Smooth muscle cell (in vitro differentiated cells): ENCODE data around the gene NIPBL. TPM values are rescaled to one million over a fixed set of nuclear protein-coding genes. Genes with fewer than 3 reads are reported as not detected.

ENCODE experiments used
- DNase-seq: peaks from one replicate; lab custom pipeline; 2025; ENCODE audit not compliant: unreplicated experiment; lab: John Stamatoyannopoulos, UW
- H2AFZ ChIP-seq: fragments of 200-600 bp; sonication (generic); 2 replicates; pipeline ENCODE4 v1.6.0; 2016; ENCODE audit warnings: antibody characterized with exemption, low read depth, mild to moderate bottlenecking
- H3F3A ChIP-seq: fragments of 200-600 bp; sonication (generic); 2 replicates; pipeline ENCODE4 v1.6.0; 2017; ENCODE audit warnings: antibody characterized with exemption, low read depth
- H3K27ac ChIP-seq: fragments of 200-600 bp; sonication (generic); 2 replicates; pipeline ENCODE4 v1.5.1; 2016; ENCODE audit warnings: low read depth, mild to moderate bottlenecking
- H3K27me3 ChIP-seq: fragments of 200-600 bp; sonication (generic); 2 replicates; pipeline ENCODE4 v1.6.1; 2016; ENCODE audit warnings: low read depth, mild to moderate bottlenecking
- H3K36me3 ChIP-seq: fragments of 200-600 bp; sonication (generic); 2 replicates; pipeline ENCODE4 v1.5.1; 2016; ENCODE audit warnings: low read depth
- H3K4me1 ChIP-seq: fragments of 200-600 bp; sonication (generic); 2 replicates; pipeline ENCODE4 v1.5.1; 2016; ENCODE audit warnings: low read depth
- H3K4me2 ChIP-seq: fragments of 200-600 bp; sonication (generic); 2 replicates; pipeline ENCODE4 v1.6.0; 2016; ENCODE audit warnings: mild to moderate bottlenecking
- H3K4me3 ChIP-seq: fragments of 200-600 bp; sonication (generic); 2 replicates; pipeline ENCODE4 v1.5.1; 2016; ENCODE audit warnings: mild to moderate bottlenecking
- H3K79me2 ChIP-seq: fragments of 200-600 bp; sonication (generic); 2 replicates; pipeline ENCODE4 v1.6.0; 2016; ENCODE audit warnings: low read depth, mild to moderate bottlenecking
- H3K9ac ChIP-seq: fragments of 200-600 bp; sonication (generic); 2 replicates; pipeline ENCODE4 v1.6.0; 2016; ENCODE audit warnings: low read depth
- H3K9me3 ChIP-seq: fragments of 200-600 bp; sonication (generic); replicated peaks from 2 replicates; pipeline ENCODE4 v1.5.1; 2016; ENCODE audit warnings: low read depth
- H4K20me1 ChIP-seq: fragments of 200-600 bp; sonication (generic); 2 replicates; pipeline ENCODE4 v1.6.0; 2016; ENCODE audit warnings: low read depth
- WGBS: methylation state at CpG from one replicate; pipeline ENCODE4 v1.1.7; 2016; ENCODE audit warnings: low lambda C conversion rate; 5-methylcytosine and 5-hydroxymethylcytosine counted together
- polyA plus RNA-seq: library from polyadenylated mRNA; unstranded; fragments of >200 nt; fragmentation: Nextera tagmentation; extraction: Ambion mirVana; gene quantifications from 2 replicates; pipeline ENCODE4 v1.2.1, GENCODE V29; 2016
- total RNA-seq: library from RNA; depleted of rRNA; stranded (reverse); fragments of >200 nt; gene quantifications from 2 replicates; pipeline ENCODE4 v1.2.3, GENCODE V29; 2014
- TF ChIP-seq, protein P1 (sequence below): fragments of 200-600 bp; sonication (generic); IDR thresholded peaks from 2 replicates; pipeline ENCODE4 v1.5.1; 2017; ENCODE audit warnings: borderline replicate concordance, mild to moderate bottlenecking, antibody characterized with exemption; ENCODE audit not compliant: insufficient read depth, poor library complexity, severe bottlenecking

NIPBL gene
- total and polyA plus RNA-seq, 2 experiments from 2014 or later = 14.7 to 46.3 TPM

- Histone ChIP-seq H3K79me2 (peaks cover 87% of the 10 kb centered on the region), H3K27ac (no peak overlapping the region), H4K20me1 (peaks cover 83% of the 10 kb centered on the region), H3K4me2 (peak overlapping the region; percentile 98), H2AFZ (no peak overlapping the region), H3K9me3 (no peaks in the 10 kb centered on the region), H3K27me3 (no peaks in the 10 kb centered on the region), H3F3A (no peaks in the 10 kb centered on the region), H3K36me3 (no peaks in the 10 kb centered on the region), H3K4me1 (peaks cover 26% of the 10 kb centered on the region), H3K4me3 (peak overlapping the region; percentile 90), H3K9ac (no peak overlapping the region)
- DNase-seq = no peak
- 34% methylated on average over 3 of the region's 3 CpGs for WGBS
- TF ChIP-seq, protein P1, sequence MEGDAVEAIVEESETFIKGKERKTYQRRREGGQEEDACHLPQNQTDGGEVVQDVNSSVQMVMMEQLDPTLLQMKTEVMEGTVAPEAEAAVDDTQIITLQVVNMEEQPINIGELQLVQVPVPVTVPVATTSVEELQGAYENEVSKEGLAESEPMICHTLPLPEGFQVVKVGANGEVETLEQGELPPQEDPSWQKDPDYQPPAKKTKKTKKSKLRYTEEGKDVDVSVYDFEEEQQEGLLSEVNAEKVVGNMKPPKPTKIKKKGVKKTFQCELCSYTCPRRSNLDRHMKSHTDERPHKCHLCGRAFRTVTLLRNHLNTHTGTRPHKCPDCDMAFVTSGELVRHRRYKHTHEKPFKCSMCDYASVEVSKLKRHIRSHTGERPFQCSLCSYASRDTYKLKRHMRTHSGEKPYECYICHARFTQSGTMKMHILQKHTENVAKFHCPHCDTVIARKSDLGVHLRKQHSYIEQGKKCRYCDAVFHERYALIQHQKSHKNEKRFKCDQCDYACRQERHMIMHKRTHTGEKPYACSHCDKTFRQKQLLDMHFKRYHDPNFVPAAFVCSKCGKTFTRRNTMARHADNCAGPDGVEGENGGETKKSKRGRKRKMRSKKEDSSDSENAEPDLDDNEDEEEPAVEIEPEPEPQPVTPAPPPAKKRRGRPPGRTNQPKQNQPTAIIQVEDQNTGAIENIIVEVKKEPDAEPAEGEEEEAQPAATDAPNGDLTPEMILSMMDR = no peak
Observed at GRCh38 chr5:36880761-36881160, 4.2 kb downstream of the NIPBL start.

GRCh38 chr5:36881304-36881703, 4.7 kb downstream of the NIPBL start:
- no peak for DNase-seq
- Histone ChIP-seq H3K9ac (no peak overlapping the region), H4K20me1 (peaks cover 88% of the 10 kb centered on the region), H2AFZ (no peak overlapping the region), H3K4me1 (peaks cover 26% of the 10 kb centered on the region), H3F3A (no peaks in the 10 kb centered on the region), H3K4me3 (peak overlapping the region; percentile 90), H3K36me3 (no peaks in the 10 kb centered on the region), H3K79me2 (peaks cover 92% of the 10 kb centered on the region), H3K27ac (no peak overlapping the region), H3K9me3 (no peaks in the 10 kb centered on the region), H3K27me3 (no peaks in the 10 kb centered on the region), H3K4me2 (peak overlapping the region; percentile 98)
- TF ChIP-seq, protein P1 = no peak

- Histone ChIP-seq H4K20me1 (peaks cover 93% of the 10 kb centered on the region), H2AFZ (no peak overlapping the region)
Observed at GRCh38 chr5:36881807-36882206, 5.2 kb downstream of the NIPBL start.

DNA sequence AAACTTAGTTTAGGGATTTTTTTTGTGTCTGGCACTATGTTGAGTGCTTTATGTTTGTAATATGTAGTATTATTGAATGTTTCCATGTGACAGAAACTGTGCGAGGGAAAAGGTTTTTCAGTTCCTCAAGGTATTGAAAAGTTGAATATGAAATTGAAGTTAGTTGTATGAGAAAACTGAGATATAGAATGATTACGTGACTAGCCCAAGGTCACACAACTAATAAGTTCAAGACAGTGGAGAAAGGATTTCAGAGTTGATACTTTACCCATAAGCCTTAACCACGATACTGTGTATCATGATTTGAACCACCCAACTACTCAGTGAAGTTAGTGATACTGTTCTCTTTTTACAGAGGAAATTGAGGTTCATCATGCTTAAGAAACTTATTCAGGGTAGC, 5.7 kb downstream of the NIPBL start:
- 84% methylated on average over 3 of the region's 3 CpGs for WGBS

More at GRCh38 chr5:36881807-36882206, 5.2 kb downstream of the NIPBL start:
- no peaks in the 10 kb centered on the region for H3K9me3 ChIP-seq
- no peak overlapping the region for H3K4me2 ChIP-seq
- no peaks in the 10 kb centered on the region for H3K36me3 ChIP-seq
- no peaks in the 10 kb centered on the region for H3F3A ChIP-seq
- DNase-seq = no peak
- peaks cover 26% of the 10 kb centered on the region for H3K4me1 ChIP-seq
- H3K4me3 ChIP-seq = no peak overlapping the region
- H3K27me3 ChIP-seq = no peaks in the 10 kb centered on the region
- WGBS = 100% methylated on average over 1 of the region's 1 CpG
- no peak overlapping the region for H3K27ac ChIP-seq
- peaks cover 97% of the 10 kb centered on the region for H3K79me2 ChIP-seq
- H3K9ac ChIP-seq = no peak overlapping the region
- TF ChIP-seq, protein P1 = no peak

More for the DNA sequence above, 5.7 kb downstream of the NIPBL start:
- H3F3A ChIP-seq = no peaks in the 10 kb centered on the region
- H3K4me1 ChIP-seq = peaks cover 26% of the 10 kb centered on the region
- TF ChIP-seq, protein P1 = no peak
- no peaks in the 10 kb centered on the region for H3K9me3 ChIP-seq
- H2AFZ ChIP-seq = no peak overlapping the region
- no peak overlapping the region for H3K27ac ChIP-seq
- H4K20me1 ChIP-seq = peaks cover 98% of the 10 kb centered on the region
- H3K79me2 ChIP-seq = peaks cover 100% of the 10 kb centered on the region
- H3K9ac ChIP-seq = no peak overlapping the region
- H3K36me3 ChIP-seq = no peaks in the 10 kb centered on the region
- H3K4me2 ChIP-seq = no peak overlapping the region
- no peaks in the 10 kb centered on the region for H3K27me3 ChIP-seq
- H3K4me3 ChIP-seq = no peak overlapping the region
- DNase-seq = no peak
